Kidney (tissue), 14 donors: Measurements from ENCODE around the gene HPD. TPM values are rescaled to one million over a fixed set of nuclear protein-coding genes. Genes with fewer than 3 reads are reported as not detected.

Experiments
- DNase-seq, 5 donors: peaks; one replicate each; pipeline ENCODE4 v3.0.0-alpha.2; 2013 to 2020
- FAIRE-seq: peaks from 2 replicates; lab custom pipeline; 2012; peaks lifted over from hg19 to GRCh38; lab: Jason Lieb, UNC
- H3K27ac ChIP-seq, 2 donors: one replicate each; pipeline ENCODE4 v1.7.0; 2013; ENCODE audit warnings: low read depth in 2 of 2, low read length in 2 of 2, inconsistent platforms in 1 of 2
- H3K27me3 ChIP-seq: one replicate; pipeline ENCODE4 v1.7.1; 2013; ENCODE audit warnings: low read length, inconsistent platforms; ENCODE audit not compliant: control insufficient read depth, insufficient read depth
- H3K36me3 ChIP-seq, 3 donors: one replicate each; pipeline versions ENCODE4 v1.7.0 to v1.7.1; 2013; ENCODE audit warnings: low read length in 3 of 3, control low read depth in 1 of 3, inconsistent platforms in 1 of 3; ENCODE audit not compliant: insufficient read depth in 3 of 3, control insufficient read depth in 2 of 3
- H3K4me1 ChIP-seq, 3 donors: one replicate each; pipeline versions ENCODE4 v1.7.0 to v1.7.1; 2013; ENCODE audit warnings: low read length in 3 of 3, inconsistent platforms in 1 of 3, low read depth in 1 of 3; ENCODE audit not compliant: control insufficient read depth in 2 of 3, insufficient read depth in 2 of 3
- H3K4me3 ChIP-seq, 3 donors: one replicate each; pipeline versions ENCODE4 v1.7.0 to v1.8.1; 2013; ENCODE audit warnings: low read length in 3 of 3, control low read depth in 1 of 3, inconsistent platforms in 1 of 3
- H3K9ac ChIP-seq, 3 donors: one replicate each; pipeline versions ENCODE4 v1.7.0 to v1.7.1; 2013; ENCODE audit warnings: low read length in 3 of 3, control low read depth in 1 of 3, inconsistent platforms in 1 of 3
- H3K9me3 ChIP-seq, 3 donors: one replicate each; pipeline versions ENCODE4 v1.7.0 to v1.7.1; 2013; ENCODE audit warnings: low read length in 3 of 3, control low read depth in 1 of 3, inconsistent platforms in 1 of 3; ENCODE audit not compliant: control insufficient read depth in 2 of 3, insufficient read depth in 1 of 3
- intact Hi-C: fragments of 100-400 bp; cut with DNase I; formaldehyde crosslinking; loops from one replicate; pipeline ENCODE4 v1.11.1; 2022
- polyA plus RNA-seq: library from polyadenylated mRNA; stranded (reverse); fragments of 350-450 nt; fragmentation: Illumina TruSeq; extraction: RNeasy Lipid Tissue Mini Kit (QIAGEN cat#74804); gene quantifications from one replicate; pipeline ENCODE4 v1.2.3, GENCODE V29; 2014; ENCODE audit warnings: low read depth, low replicate concordance; ENCODE audit not compliant: insufficient read depth
- total RNA-seq: library from RNA; stranded (reverse); fragmentation: NEBNext Ultra II Directional; extraction: Animal tissue kit (Norgen Biotek cat#: 25700); gene quantifications from one replicate; pipeline ENCODE4 v1.2.1, GENCODE V29; 2021
- TF ChIP-seq, protein P1 (sequence below): IDR thresholded peaks from 3 replicates; pipeline ENCODE4 v1.5.1; 2012; ENCODE audit warnings: mild to moderate bottlenecking, moderate library complexity, borderline replicate concordance; ENCODE audit not compliant: insufficient read depth; ENCODE audit errors: extremely low read depth
- donor health status: control.
- donor health status: control.
- donor health status: control.
- donor health status: control.
- donor health status: control.
- donor health status: DM: yes; HTN: yes; CAD: no.
- donor health status: Normal renal cell carcinoma (clear cell type).

Gene HPD
- total and polyA plus RNA-seq, 2 donors from 2014 or later, result 4.6 to 393 TPM

DNA sequence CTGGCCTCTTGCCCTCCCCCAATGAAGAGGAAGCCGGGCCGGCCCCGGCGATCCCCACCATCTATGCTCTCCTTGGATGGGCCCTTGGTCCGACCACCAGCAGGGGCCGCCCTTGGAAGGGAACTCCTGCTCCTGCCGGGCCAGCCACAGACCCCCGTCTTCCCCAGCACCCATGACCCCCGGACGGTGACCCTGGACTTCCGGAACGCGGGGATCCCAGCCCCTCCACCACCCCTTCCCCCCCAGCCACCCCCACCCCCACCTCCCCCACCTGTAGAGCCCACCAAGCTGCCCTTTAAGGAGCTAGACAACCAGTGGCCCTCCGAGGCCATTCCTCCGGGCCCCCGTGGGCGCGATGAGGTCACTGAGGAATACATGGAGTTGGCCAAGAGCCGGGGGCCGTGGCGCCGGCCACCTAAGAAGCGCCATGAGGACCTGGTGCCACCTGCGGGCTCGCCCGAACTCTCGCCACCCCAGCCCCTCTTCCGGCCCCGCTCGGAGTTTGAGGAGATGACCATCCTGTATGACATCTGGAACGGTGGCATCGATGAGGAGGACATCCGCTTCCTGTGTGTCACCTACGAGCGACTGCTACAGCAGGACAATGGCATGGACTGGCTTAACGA, 35.4 kb downstream of the HPD start:
- Histone ChIP-seq H3K27ac (no peak overlapping the region), H3K9ac (no peak overlapping the region), H3K36me3 (peaks cover 4 to 43% (median 30%) of the 10 kb centered on the region in 3 donors), H3K4me3 (no peak overlapping the region), H3K9me3 (no peaks in the 10 kb centered on the region), H3K4me1 (no peaks in the 10 kb centered on the region), H3K27me3 (no peaks in the 10 kb centered on the region)
- peak in 1 of 5 donors; percentile 71 for DNase-seq
- intact Hi-C loops, result no loop called here
- FAIRE-seq, result no peak
- TF ChIP-seq, protein P1, sequence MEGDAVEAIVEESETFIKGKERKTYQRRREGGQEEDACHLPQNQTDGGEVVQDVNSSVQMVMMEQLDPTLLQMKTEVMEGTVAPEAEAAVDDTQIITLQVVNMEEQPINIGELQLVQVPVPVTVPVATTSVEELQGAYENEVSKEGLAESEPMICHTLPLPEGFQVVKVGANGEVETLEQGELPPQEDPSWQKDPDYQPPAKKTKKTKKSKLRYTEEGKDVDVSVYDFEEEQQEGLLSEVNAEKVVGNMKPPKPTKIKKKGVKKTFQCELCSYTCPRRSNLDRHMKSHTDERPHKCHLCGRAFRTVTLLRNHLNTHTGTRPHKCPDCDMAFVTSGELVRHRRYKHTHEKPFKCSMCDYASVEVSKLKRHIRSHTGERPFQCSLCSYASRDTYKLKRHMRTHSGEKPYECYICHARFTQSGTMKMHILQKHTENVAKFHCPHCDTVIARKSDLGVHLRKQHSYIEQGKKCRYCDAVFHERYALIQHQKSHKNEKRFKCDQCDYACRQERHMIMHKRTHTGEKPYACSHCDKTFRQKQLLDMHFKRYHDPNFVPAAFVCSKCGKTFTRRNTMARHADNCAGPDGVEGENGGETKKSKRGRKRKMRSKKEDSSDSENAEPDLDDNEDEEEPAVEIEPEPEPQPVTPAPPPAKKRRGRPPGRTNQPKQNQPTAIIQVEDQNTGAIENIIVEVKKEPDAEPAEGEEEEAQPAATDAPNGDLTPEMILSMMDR, result no peak

DNA sequence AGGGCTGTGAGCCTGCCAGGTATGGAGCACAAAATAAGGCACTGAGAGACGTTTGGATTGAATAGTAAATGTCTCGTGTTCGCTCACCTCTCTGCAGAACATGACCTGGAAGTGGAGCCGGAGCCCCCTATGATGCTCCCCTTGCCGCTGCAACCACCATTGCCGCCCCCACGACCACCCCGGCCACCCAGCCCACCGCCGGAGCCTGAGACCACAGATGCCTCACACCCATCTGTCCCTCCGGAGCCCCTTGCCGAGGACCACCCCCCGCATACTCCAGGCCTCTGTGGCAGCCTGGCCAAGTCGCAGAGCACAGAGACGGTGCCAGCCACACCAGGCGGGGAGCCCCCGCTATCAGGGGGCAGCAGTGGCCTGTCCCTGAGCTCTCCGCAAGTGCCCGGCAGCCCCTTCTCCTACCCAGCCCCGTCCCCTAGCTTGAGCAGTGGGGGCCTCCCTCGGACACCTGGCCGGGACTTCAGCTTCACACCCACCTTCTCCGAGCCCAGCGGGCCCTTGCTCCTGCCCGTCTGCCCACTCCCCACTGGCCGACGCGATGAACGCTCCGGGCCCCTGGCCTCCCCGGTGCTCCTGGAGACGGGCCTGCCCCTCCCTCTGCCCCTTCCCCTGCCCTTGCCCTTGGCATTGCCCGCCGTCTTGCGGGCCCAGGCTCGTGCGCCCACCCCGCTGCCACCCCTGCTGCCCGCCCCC, 36.1 kb downstream of the HPD start:
- DNase-seq (peak in 1 of 5 donors; percentile 72), FAIRE-seq (no peak)
- Histone ChIP-seq H3K27me3 (no peaks in the 10 kb centered on the region), H3K27ac (no peak overlapping the region), H3K4me1 (no peaks in the 10 kb centered on the region), H3K9ac (no peak overlapping the region), H3K9me3 (no peaks in the 10 kb centered on the region), H3K4me3 (no peak overlapping the region), H3K36me3 (peaks cover 8 to 42% (median 32%) of the 10 kb centered on the region in 3 donors)
- intact Hi-C loops, result no loop called here
- TF ChIP-seq, protein P1, result no peak

DNA sequence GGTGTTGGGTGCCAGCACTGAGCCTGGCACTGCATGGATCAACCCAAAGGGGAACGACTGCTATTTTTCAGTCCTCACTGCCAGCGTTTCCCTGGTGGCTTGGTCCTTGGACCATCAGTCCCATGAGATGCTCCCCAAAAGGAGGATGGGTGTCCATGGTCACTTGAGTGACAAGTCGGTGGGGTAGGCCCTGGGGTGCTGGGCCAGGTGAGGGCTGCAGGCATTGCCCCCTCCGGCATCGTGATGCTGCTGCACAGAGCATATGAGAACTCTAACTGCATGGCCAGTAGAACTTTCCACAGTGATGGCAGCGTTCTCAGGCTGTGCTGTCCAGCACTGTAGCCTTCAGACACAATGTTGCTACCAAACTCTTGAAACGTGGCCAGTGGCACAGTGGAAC, 38.6 kb downstream of the HPD start:
- Histone ChIP-seq H3K9me3 (no peaks in the 10 kb centered on the region), H3K36me3 (peaks cover 14 to 47% (median 45%) of the 10 kb centered on the region in 3 donors), H3K27me3 (no peaks in the 10 kb centered on the region), H3K27ac (no peak overlapping the region), H3K9ac (no peak overlapping the region), H3K4me1 (no peaks in the 10 kb centered on the region), H3K4me3 (no peak overlapping the region)
- no peak for FAIRE-seq
- TF ChIP-seq, protein P1, result no peak
- intact Hi-C loops, result no loop called here
- no peak for DNase-seq
